HEK293 (cell line): ENCODE data around the gene BCOR.
A peak's percentile ranks its signal among the peaks of the same experiment; 100 is the strongest.

Experiments
- AEBP2 ChIP-seq: fragments of 450-650 bp; formaldehyde crosslinking; IDR thresholded peaks from 2 replicates; pipeline ENCODE4 v1.5.1; 2016; ENCODE audit warnings: missing biosample characterization, missing genetic modification characterization, borderline replicate concordance
- GLI2 ChIP-seq: fragments of 450-650 bp; formaldehyde crosslinking; IDR thresholded peaks from 2 replicates; pipeline ENCODE4; 2017; ENCODE audit warnings: missing biosample characterization, missing genetic modification characterization, low read depth, borderline replicate concordance
- HOXA7 ChIP-seq: sonication (generic); formaldehyde crosslinking; IDR thresholded peaks from 2 replicates; pipeline ENCODE4 v1.8.1; 2022; ENCODE audit warnings: missing genetic modification reagents, borderline replicate concordance
- HOXC10 ChIP-seq: sonication (generic); formaldehyde crosslinking; IDR thresholded peaks from 2 replicates; pipeline ENCODE4 v1.8.1; 2023; ENCODE audit warnings: mild to moderate bottlenecking, missing genetic modification reagents
- MEIS1 ChIP-seq: sonication (generic); formaldehyde crosslinking; IDR thresholded peaks from 2 replicates; pipeline ENCODE4 v1.8.1; 2022; ENCODE audit warnings: missing genetic modification reagents, mild to moderate bottlenecking, borderline replicate concordance
- OVOL3 ChIP-seq: fragments of 450-650 bp; formaldehyde crosslinking; IDR thresholded peaks from 2 replicates; pipeline ENCODE4 v1.5.1; 2016; ENCODE audit warnings: missing biosample characterization, missing genetic modification characterization
- RBAK ChIP-seq: fragments of 450-650 bp; formaldehyde crosslinking; IDR thresholded peaks from 2 replicates; pipeline ENCODE4 v1.5.1; 2016; ENCODE audit warnings: missing biosample characterization, missing genetic modification characterization
- REST ChIP-seq: fragments of 450-650 bp; formaldehyde crosslinking; IDR thresholded peaks from 2 replicates; pipeline ENCODE4 v1.5.1; 2016; ENCODE audit warnings: missing biosample characterization, missing genetic modification characterization
- WT1 ChIP-seq: fragments of 450-650 bp; formaldehyde crosslinking; IDR thresholded peaks from 2 replicates; pipeline ENCODE4 v1.5.1; 2016; ENCODE audit warnings: missing biosample characterization, missing genetic modification characterization
- ZNF133 ChIP-seq: fragments of 450-650 bp; formaldehyde crosslinking; IDR thresholded peaks from 2 replicates; pipeline ENCODE4 v1.5.1; 2016; ENCODE audit warnings: missing biosample characterization, missing genetic modification characterization
- ZNF19 ChIP-seq: fragments of 450-650 bp; formaldehyde crosslinking; IDR thresholded peaks from 2 replicates; pipeline ENCODE4; 2016; ENCODE audit warnings: missing biosample characterization, missing genetic modification characterization, low read depth
- ZNF324 ChIP-seq: fragments of 450-650 bp; formaldehyde crosslinking; IDR thresholded peaks from 2 replicates; pipeline ENCODE4 v1.5.1; 2016; ENCODE audit warnings: missing biosample characterization, missing genetic modification characterization
- ZNF335 ChIP-seq: fragments of 450-650 bp; formaldehyde crosslinking; conservative IDR thresholded peaks from 2 replicates; pipeline ENCODE4 v1.5.1; 2016; ENCODE audit warnings: missing biosample characterization, missing genetic modification characterization
- ZNF350 ChIP-seq: fragments of 450-650 bp; formaldehyde crosslinking; IDR thresholded peaks from 2 replicates; pipeline ENCODE4 v1.5.0; 2017; ENCODE audit warnings: missing biosample characterization, mild to moderate bottlenecking, missing genetic modification characterization
- ZNF37A ChIP-seq: fragments of 450-650 bp; IDR thresholded peaks from 2 replicates; pipeline ENCODE4 v1.5.1; 2018; ENCODE audit warnings: missing biosample characterization, missing genetic modification characterization
- ZNF48 ChIP-seq: fragments of 450-650 bp; formaldehyde crosslinking; IDR thresholded peaks from 2 replicates; pipeline ENCODE4 v1.5.1; 2016; ENCODE audit warnings: missing biosample characterization, missing genetic modification characterization
- ZNF501 ChIP-seq: fragments of 450-650 bp; formaldehyde crosslinking; IDR thresholded peaks from 2 replicates; pipeline ENCODE4 v1.5.1; 2016; ENCODE audit warnings: missing biosample characterization, missing genetic modification characterization
- ZNF521 ChIP-seq: fragments of 450-650 bp; formaldehyde crosslinking; IDR thresholded peaks from 2 replicates; pipeline ENCODE4 v1.5.1; 2017; ENCODE audit warnings: missing biosample characterization, mild to moderate bottlenecking, missing genetic modification characterization
- ZNF549 ChIP-seq: fragments of 450-650 bp; IDR thresholded peaks from 2 replicates; pipeline ENCODE4 v1.5.1; 2018; ENCODE audit warnings: missing biosample characterization, missing genetic modification characterization, mild to moderate bottlenecking, inconsistent platforms, moderate library complexity
- ZNF555 ChIP-seq: fragments of 450-650 bp; formaldehyde crosslinking; conservative IDR thresholded peaks from 2 replicates; pipeline ENCODE4 v1.5.1; 2017; ENCODE audit warnings: missing biosample characterization, mild to moderate bottlenecking, missing genetic modification characterization, inconsistent platforms
- ZNF560 ChIP-seq: fragments of 450-650 bp; formaldehyde crosslinking; IDR thresholded peaks from 2 replicates; pipeline ENCODE4 v1.5.1; 2017; ENCODE audit warnings: missing biosample characterization, missing genetic modification characterization, borderline replicate concordance
- ZNF626 ChIP-seq: fragments of 450-650 bp; sonication (Bioruptor Pico); formaldehyde crosslinking; IDR thresholded peaks from 2 replicates; pipeline ENCODE4 v1.5.1; 2018; ENCODE audit warnings: missing biosample characterization, missing genetic modification characterization, inconsistent platforms
- ZNF645 ChIP-seq: fragments of 450-650 bp; formaldehyde crosslinking; IDR thresholded peaks from 2 replicates; pipeline ENCODE4; 2016; ENCODE audit warnings: missing biosample characterization, missing genetic modification characterization
- ZNF654 ChIP-seq: fragments of 450-650 bp; formaldehyde crosslinking; IDR thresholded peaks from 2 replicates; pipeline ENCODE4 v1.5.1; 2016; ENCODE audit warnings: low read depth, missing biosample characterization, missing genetic modification characterization
- ZNF768 ChIP-seq: fragments of 450-650 bp; formaldehyde crosslinking; IDR thresholded peaks from 2 replicates; pipeline ENCODE4 v1.5.1; 2018; ENCODE audit warnings: missing biosample characterization, mild to moderate bottlenecking, missing genetic modification characterization
- ZNF837 ChIP-seq: fragments of 450-650 bp; formaldehyde crosslinking; IDR thresholded peaks from 2 replicates; pipeline ENCODE4 v1.5.1; 2016; ENCODE audit warnings: missing biosample characterization, missing genetic modification characterization
- TF ChIP-seq, protein P1 (sequence below): fragments of 450-650 bp; formaldehyde crosslinking; IDR thresholded peaks from 2 replicates; pipeline ENCODE4 v1.5.1; 2016; ENCODE audit warnings: missing biosample characterization, missing genetic modification characterization
- TF ChIP-seq, protein P2 (sequence below): fragments of 450-650 bp; formaldehyde crosslinking; IDR thresholded peaks from 2 replicates; pipeline ENCODE4 v1.5.1; 2016; ENCODE audit warnings: missing biosample characterization, missing genetic modification characterization
- TF ChIP-seq, protein P3 (sequence below): fragments of 450-650 bp; formaldehyde crosslinking; IDR thresholded peaks from 2 replicates; pipeline ENCODE4 v1.5.1; 2016; ENCODE audit warnings: missing biosample characterization, missing genetic modification characterization

Gene BCOR

DNA sequence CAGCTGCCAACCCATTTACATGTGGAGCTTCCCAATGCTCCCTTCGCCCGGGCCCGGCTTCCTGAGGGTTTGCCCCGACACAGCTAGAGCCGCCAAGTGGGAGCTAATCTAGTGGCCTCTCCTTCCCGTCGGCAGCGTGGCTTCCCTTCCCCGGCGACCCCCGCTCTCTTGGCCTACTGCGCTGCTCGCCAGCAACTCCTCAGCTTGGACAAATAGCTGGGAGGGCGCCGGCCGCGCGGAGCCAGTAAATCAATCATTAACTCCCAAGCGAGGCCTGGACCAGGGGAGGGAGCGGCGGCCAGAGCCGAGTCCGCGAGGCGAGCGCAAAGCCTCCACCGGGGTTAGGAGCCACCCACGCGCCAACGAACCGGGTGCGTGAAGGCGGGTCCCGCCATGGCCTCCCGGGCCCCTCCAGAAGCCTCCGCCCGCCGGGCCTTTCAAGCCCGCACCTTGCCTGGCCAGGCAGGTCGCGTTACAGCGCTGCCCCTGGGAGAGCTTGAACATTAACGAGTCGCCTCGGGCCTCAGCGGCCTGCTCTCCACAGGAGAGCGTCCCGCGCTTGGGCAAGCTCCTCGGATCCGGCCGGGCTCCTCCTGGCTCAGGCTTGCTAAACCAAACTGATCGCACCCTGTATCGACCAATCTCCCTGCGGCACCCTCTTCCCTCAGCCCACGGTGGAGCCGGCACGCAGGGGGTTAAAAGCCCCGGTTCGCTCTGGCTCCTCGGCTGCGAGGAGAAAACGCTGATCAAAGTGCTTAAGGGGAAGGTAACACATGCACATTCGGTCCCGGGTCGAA, 10.6 kb upstream of the BCOR start (continued):
- no peak for TF ChIP-seq REST
- TF ChIP-seq ZNF654 (tag by site-specific recombination), result no peak
- TF ChIP-seq, protein P1, sequence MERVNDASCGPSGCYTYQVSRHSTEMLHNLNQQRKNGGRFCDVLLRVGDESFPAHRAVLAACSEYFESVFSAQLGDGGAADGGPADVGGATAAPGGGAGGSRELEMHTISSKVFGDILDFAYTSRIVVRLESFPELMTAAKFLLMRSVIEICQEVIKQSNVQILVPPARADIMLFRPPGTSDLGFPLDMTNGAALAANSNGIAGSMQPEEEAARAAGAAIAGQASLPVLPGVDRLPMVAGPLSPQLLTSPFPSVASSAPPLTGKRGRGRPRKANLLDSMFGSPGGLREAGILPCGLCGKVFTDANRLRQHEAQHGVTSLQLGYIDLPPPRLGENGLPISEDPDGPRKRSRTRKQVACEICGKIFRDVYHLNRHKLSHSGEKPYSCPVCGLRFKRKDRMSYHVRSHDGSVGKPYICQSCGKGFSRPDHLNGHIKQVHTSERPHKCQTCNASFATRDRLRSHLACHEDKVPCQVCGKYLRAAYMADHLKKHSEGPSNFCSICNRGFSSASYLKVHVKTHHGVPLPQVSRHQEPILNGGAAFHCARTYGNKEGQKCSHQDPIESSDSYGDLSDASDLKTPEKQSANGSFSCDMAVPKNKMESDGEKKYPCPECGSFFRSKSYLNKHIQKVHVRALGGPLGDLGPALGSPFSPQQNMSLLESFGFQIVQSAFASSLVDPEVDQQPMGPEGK, result peak; percentile 56
- TF ChIP-seq RBAK (tag by site-specific recombination), result no peak
- TF ChIP-seq, protein P2, sequence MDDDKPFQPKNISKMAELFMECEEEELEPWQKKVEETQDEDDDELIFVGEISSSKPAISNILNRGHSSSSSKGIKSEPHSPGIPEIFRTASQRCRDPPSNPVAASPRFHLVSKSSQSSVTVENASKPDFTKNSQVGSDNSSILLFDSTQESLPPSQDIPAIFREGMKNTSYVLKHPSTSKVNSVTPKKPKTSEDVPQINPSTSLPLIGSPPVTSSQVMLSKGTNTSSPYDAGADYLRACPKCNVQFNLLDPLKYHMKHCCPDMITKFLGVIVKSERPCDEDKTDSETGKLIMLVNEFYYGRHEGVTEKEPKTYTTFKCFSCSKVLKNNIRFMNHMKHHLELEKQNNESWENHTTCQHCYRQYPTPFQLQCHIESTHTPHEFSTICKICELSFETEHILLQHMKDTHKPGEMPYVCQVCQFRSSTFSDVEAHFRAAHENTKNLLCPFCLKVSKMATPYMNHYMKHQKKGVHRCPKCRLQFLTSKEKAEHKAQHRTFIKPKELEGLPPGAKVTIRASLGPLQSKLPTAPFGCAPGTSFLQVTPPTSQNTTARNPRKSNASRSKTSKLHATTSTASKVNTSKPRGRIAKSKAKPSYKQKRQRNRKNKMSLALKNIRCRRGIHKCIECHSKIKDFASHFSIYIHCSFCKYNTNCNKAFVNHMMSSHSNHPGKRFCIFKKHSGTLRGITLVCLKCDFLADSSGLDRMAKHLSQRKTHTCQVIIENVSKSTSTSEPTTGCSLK, result no peak
- no peak for TF ChIP-seq ZNF626 (tag by site-specific recombination)
- TF ChIP-seq GLI2 (tag by site-specific recombination), result no peak
- TF ChIP-seq WT1 (tag by site-specific recombination), result peak; percentile 51; the same call in 1 of the 2 replicates
- TF ChIP-seq ZNF37A, result no peak
- TF ChIP-seq ZNF19 (tag by site-specific recombination), result no peak
- TF ChIP-seq AEBP2 (tag by site-specific recombination), result no peak
- TF ChIP-seq ZNF521, result no peak
- no peak for TF ChIP-seq ZNF350 (tag by site-specific recombination)
- TF ChIP-seq MEIS1 (CRISPR knock-in tag), result no peak
- TF ChIP-seq, protein P3, sequence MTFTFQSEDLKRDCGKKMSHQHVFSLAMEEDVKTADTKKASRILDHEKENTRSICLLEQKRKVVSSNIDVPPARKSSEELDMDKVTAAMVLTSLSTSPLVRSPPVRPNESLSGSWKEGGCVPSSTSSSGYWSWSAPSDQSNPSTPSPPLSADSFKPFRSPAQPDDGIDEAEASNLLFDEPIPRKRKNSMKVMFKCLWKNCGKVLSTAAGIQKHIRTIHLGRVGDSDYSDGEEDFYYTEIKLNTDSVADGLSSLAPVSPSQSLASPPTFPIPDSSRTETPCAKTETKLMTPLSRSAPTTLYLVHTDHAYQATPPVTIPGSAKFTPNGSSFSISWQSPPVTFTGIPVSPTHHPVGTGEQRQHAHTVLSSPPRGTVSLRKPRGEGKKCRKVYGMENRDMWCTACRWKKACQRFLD (tag by site-specific recombination), result no peak
- TF ChIP-seq ZNF768 (tag by site-specific recombination), result no peak
- no peak for TF ChIP-seq ZNF324
- TF ChIP-seq ZNF501 (tag by site-specific recombination), result 0 out of 2 replicates have a peak, but pooled peaks have one; percentile 36
- TF ChIP-seq ZNF837, result no peak
- no peak for TF ChIP-seq ZNF549
- no peak for TF ChIP-seq HOXC10 (CRISPR knock-in tag)
- TF ChIP-seq OVOL3 (tag by site-specific recombination), result no peak
- TF ChIP-seq ZNF133 (tag by site-specific recombination), result no peak
- no peak for TF ChIP-seq ZNF560 (tag by site-specific recombination)
- no peak for TF ChIP-seq HOXA7
- no peak for TF ChIP-seq ZNF48 (tag by site-specific recombination)
- TF ChIP-seq ZNF555 (tag by site-specific recombination), result no peak
- TF ChIP-seq ZNF645, result no peak
- TF ChIP-seq ZNF335 (tag by site-specific recombination), result peak; percentile 65
